Inflammatory macrophage treated with lipopolysaccharide for 1 hour (primary cell): ENCODE measurements around the gene FAM13B.
"Not testable (repeated sequence)": the region's sequence is repeated elsewhere in the genome, so short reads cannot be mapped to it uniquely, and the experiment has no call there.

Experiments
- DNase-seq, 2 donors: peaks; one replicate each; pipeline ENCODE4 v3.0.0-alpha.2; 2020 to 2022

FAM13B gene

DNA sequence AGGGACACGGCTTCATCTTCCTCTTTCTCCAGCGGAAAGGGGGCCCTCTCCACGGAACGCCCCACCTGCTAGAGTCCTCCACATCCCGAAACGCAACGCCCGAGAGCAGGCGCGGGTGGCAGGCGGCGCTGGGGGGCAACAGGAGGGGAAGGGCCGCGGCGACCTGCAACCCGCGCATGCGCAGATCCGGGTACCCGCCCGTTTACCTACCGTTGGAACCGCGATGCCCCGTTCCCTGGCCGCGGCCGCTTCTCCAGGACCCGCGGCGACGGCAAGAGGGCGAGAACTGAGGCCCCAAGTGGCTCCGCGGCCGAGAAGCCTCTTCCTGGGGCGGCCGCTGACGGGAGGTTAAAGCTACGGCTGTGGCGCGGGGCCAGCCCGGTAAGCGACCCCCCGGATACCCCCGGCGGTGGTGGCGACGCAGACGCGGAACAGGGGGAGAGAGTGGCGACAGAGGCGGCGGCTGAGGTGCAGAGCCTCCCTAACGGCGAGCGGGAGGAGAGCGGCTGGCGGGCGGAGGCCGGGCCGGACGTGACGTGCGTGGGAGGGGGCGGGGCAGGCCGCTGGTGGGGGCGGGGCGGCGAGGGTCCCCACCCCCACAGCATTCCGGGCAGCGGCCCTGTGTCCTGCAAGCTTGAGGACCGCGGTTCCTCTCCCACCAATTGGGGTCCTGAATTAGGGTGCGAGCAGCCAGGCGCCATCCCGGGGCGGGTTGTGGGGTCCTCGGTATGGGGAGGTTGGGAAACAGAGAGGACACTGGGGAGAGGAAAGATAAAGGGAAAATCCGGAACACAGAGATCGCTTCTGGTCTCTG lies at the start of gene FAM13B:
Gene FAM13B (minus strand): TSS at position 508 of the 814 bp plus-strand sequence. CDS start 13,968 bp downstream, outside the sequence.
- DNase-seq = peak; percentile 65 to 71

DNA sequence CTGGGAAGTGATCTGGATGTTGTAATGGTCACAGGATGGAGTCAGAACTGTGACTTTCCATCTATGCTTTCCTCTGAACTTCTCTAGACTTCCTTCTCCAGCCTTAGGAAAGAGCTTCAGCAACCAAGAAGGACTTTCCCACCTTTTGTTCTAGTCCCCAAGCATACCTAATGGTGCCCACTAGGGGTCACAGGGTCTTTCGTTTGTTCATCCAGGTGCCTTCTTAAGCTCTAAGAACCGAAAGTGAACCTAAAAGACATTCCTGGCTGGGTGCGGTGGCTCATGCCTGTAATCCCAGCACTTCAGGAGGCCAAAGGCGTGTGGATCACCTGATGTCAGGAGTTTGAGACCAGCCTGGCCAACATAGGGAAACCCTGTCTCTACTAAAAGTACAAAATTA lies 49.2 kb upstream of the FAM13B start:
- DNase-seq = no peak

DNA sequence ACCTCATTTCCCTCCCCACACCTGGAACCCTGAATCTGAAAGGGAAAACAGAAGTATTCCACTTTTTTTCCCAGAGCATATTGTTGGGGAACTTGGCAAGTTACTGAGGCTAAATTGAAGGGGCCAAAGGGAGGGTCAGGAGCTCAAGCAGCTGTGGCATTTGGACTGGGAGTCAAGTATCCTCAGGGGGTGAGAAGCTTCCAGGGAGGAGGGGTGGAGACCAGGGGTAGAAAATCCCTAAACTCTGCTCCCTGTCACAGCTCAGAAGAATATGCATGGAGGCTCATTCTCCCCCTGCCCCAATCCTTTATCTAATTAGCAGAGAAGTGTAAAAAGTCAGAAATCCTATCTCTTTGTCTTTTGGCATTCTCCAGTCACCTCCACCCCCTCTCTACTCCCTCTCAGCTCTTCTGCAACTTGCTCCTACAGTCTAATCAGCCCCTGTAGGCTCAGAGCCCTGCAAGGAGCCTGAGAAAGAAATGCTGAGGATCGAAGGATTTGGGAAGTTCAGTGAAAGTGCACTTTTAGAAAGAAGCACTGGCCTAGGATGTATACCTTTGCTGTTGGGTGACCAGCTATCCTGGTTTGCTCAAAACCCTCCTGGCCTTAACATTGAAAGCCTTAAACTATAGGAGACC lies 45.2 kb upstream of the FAM13B start:
- DNase-seq = no peak

GRCh38 chr5:138077064-138077696 lies 44.3 kb upstream of the FAM13B start:
- DNase-seq = peak; percentile 18 to 85

GRCh38 chr5:138070026-138070425 lies 37.1 kb upstream of the FAM13B start:
- not testable (repeated sequence) for DNase-seq

DNA sequence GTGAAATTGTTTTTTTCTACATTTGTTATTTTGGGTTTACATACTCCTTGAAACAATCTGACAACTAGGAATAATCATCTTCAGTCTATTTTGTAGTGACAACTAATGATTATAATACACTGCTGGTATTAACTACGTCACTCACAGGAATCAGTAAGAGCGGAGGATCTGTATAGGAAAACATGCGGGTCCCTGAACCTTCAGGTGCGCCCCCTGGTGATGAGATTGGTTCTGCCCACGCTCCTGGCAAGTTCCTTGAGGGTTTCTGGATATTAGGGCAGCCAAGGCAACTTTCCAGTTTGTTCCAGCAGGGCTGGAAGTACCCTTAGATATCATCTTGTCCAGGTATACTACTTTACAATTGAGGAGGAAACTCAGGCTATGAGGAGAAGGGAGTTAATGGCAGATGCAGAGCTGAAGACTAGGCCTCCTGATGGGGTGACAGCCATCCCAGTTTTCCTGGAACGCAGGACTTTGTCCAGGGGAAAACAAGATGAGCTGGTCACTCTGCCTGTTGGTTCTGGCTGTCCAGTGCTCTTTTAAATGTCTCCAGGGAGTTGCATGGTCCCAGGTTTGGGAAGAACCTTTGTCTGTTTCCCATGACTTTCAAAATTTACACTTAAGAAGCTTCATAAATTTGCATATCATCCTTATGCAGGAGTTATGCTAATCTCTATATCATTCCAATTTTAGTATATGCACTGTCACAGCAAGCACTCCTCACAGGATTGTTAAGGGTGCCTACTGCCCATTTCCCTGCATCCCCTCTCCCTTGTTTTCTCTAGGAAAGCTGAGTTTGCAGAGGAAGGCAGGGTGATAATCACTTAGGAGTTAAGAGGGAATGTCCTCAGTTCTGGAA lies 36.1 kb upstream of the FAM13B start:
- peak; percentile 48 to 88 for DNase-seq

DNA sequence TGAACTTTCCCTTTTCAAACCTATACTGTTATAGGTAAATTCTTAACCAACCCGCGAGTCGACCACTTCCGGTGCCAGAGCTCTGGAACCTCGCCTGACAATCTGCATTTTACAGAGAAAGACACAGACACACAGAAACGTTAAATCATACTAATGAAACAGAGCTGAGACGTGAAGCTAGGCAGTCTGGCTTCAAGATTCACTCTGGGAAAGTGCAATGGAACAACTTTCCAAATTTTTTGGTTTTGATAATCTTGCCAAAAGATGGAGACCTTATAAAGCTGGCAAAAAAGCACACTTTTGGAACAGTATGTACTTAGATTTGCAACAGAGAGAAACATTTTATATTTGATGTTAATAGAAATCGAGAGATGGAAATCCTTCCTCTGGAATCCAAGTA lies 35.1 kb upstream of the FAM13B start:
- no peak for DNase-seq

DNA sequence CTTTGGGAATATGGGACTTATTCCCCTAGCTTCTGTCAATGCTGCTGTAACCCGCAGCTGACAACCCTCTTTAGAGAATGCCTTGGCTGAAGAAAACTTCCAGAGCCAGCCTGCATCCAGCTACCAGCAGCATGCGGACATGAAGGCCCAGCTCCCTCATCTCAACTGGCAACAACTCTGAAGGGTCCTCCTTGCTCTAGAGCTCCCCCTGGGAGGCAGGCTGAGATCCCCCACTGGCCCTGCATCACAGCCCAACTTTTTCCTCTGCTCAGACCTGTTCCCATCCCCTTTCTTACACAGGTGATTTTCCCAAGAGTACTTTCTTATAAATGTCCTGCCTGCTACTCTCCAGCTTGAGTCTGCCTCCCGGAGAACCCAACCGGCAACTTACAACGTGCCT lies 32.2 kb upstream of the FAM13B start:
- DNase-seq = no peak

DNA sequence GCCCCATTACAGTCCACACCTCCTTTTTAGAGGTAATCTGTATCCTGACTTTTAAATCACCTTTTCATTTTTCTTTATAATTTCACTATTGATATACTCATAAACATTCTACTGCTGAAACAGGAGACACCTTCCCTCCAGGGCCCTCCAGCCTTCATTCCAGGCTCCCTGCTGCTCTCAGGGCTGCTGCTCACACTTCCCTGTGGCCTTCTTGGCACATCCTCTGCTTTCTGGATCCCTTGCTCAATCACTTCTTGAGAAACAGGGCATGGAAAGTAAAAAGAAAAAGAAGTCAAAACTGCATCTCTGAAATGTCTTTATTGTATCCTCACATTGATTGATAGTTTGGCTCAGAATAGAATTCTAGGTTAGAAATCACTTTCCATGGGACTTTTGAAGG lies 31.6 kb upstream of the FAM13B start:
- DNase-seq = no peak

DNA sequence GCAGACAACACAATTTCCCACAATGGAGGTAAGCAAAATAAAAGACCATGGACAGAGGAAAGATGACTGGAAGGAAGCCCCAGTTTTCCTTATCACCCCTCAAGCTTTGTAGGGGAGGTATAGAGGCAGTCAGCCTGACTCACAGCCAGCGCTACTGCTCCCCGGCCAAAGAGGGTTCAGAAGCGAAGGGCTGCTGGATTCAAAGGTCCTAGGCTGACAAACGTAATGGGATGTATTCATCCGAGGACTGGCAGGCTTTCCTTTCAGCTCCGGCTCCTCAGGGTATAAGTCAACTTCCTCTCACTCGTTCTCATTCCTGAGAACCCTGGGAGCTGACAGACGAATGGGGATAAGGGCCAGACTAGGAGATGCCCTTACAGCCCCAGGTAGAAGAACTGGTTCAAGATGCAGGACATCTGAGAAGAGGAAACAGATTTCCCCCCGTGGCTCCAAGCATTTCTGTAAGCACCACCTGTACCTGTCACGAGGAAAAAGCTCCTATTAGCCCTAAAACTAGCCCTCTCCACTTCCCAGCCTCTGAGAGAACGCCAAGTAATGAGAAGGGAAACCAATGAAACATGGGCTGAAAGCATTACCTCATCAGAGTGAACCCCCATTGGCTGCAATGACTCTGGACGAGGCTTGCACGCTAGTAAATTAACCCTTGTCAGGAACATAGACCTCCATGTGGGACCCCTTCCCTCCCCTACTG lies 22.1 kb upstream of the FAM13B start:
- DNase-seq = no peak

DNA sequence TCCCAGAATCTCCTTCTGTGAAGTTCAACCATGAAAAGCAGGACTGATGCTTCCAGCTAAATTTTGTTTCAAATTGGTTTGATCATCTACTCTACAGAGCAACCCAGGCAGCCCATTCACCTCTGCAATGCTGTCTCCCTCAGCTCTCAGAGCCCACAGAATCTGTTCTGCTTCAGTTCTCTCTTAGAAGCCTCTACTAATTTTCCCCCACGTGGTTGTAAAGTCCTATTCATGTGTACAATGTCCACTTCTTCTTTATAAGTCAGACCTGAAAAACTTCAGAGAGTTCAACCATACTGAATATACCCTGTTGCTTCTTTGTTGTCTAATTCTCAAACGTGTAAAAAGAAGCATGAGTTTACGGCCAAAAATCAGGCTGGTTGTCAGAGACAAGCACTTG lies 21.3 kb upstream of the FAM13B start:
- no peak for DNase-seq

DNA sequence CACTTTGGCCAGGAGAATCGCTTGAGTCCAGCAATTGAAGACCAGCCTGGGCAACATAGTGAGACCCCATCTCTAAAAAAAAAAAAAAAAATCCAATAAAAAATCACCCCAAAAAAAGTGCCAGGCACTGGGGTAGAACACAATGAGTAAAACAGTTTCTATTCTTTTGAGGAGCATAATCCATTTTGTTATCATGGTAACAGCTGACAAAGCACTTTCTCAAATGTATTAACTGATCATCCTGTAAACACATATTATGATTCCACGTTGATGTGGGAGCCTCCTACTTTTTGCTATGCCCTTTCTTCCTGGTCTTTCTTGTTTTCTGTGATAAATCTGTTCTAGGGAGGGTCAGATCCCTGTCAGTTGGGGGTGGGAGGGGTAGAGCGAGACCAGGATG lies 20.7 kb upstream of the FAM13B start:
- no peak for DNase-seq

DNA sequence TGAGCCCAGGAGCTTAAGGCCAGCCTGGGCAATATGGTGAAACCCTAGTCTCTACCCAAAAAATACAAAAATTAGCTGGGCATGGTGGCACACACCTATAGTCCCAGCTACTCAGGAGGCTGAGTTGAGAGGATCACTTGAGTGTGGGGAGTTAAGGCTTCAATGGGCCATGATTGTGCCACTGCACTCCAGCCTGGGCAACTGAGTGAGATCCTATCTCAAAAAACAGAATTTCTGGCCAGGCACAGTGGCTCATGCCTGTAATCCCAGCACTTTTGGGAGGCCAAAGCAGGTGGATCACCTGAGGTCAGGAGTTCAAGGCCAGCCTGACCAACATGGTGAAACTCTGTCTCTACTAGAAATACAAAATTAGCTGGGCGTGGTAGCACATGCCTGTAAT lies 19.8 kb upstream of the FAM13B start:
- DNase-seq = not testable (repeated sequence)

DNA sequence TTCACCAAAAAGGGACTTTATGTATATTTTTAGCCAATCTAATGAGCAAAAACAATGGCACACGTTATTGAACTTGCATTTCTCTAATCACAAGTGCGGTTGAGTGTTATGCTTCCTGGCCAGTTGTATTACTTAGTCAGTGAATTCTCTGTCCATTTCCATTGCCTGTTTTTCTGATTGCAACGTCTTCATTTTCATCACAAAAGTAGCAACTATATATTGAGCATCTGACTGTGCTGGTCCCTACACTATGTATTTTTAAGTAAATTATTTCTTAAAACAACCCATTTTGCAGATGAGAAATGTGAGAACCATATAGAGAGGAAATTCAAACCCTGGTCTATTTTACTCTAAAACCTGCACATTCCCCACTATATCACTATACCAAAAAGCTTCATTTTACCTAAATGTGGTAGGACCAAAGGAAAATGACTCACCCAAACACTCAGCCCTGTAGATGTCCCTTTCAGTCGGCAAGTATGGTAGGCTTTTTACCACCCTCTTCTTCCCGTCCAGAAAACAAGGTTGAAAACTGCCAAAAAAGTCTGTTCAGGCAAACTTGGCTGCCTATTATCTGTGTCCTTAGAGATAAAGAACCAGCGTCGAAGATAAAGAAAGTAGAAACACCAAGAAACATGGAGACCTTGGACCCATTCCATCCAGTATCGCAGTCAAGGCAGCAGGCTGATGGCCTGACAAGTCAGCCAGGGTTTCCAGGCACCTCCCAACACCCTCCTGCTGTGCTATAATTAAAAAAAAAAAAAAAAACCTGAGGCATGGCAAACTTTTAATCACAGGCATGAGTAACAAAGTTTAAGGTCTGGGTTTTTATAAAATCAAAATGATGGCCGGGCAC lies 18.8 kb upstream of the FAM13B start:
- DNase-seq = no peak

- DNase-seq = not testable (repeated sequence)
These were observed 12.4 kb upstream of the FAM13B start for GRCh38 chr5:138045283-138045682.

- no peak for DNase-seq
These were observed 5.9 kb upstream of the FAM13B start for GRCh38 chr5:138038826-138039225.

- DNase-seq = no peak
These were observed 5.2 kb upstream of the FAM13B start for GRCh38 chr5:138037907-138038633.

DNA sequence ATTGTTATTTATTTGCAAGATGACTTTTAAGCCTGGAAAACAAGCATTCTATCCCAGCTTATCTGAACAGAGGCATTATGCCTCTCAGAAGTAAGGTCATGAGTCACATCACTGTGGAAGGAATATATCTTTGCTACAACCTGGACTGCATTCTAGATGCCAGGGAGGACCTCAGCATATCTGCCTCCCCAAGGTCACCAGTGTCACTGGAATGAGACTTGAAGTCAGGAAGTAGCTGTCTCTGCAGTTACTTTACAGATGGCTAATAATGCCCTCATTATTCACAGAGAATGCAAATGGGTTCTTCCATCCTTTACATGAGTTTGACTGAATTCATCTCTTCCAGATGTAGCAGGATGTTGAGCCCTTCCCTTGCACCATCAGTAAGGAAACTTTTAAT lies 4.4 kb upstream of the FAM13B start:
- DNase-seq = no peak

GRCh38 chr5:138035605-138036537 lies 3.0 kb upstream of the FAM13B start:
- peak; percentile 82 to 89 for DNase-seq
